Kidney (tissue), 14 donors: ENCODE measurements around the gene MYO1H. TPM values are rescaled to one million over a fixed set of nuclear protein-coding genes. Genes with fewer than 3 reads are reported as not detected.

Experiments
- DNase-seq, 5 donors: peaks; one replicate each; pipeline ENCODE4 v3.0.0-alpha.2; 2013 to 2020
- FAIRE-seq: peaks from 2 replicates; lab custom pipeline; 2012; peaks lifted over from hg19 to GRCh38; lab: Jason Lieb, UNC
- H3K27ac ChIP-seq, 2 donors: one replicate each; pipeline ENCODE4 v1.7.0; 2013; ENCODE audit warnings: low read depth in 2 of 2, low read length in 2 of 2, inconsistent platforms in 1 of 2
- H3K27me3 ChIP-seq: one replicate; pipeline ENCODE4 v1.7.1; 2013; ENCODE audit warnings: low read length, inconsistent platforms; ENCODE audit not compliant: control insufficient read depth, insufficient read depth
- H3K36me3 ChIP-seq, 3 donors: one replicate each; pipeline versions ENCODE4 v1.7.0 to v1.7.1; 2013; ENCODE audit warnings: low read length in 3 of 3, control low read depth in 1 of 3, inconsistent platforms in 1 of 3; ENCODE audit not compliant: insufficient read depth in 3 of 3, control insufficient read depth in 2 of 3
- H3K4me1 ChIP-seq, 3 donors: one replicate each; pipeline versions ENCODE4 v1.7.0 to v1.7.1; 2013; ENCODE audit warnings: low read length in 3 of 3, inconsistent platforms in 1 of 3, low read depth in 1 of 3; ENCODE audit not compliant: control insufficient read depth in 2 of 3, insufficient read depth in 2 of 3
- H3K4me3 ChIP-seq, 3 donors: one replicate each; pipeline versions ENCODE4 v1.7.0 to v1.8.1; 2013; ENCODE audit warnings: low read length in 3 of 3, control low read depth in 1 of 3, inconsistent platforms in 1 of 3
- H3K9ac ChIP-seq, 3 donors: one replicate each; pipeline versions ENCODE4 v1.7.0 to v1.7.1; 2013; ENCODE audit warnings: low read length in 3 of 3, control low read depth in 1 of 3, inconsistent platforms in 1 of 3
- H3K9me3 ChIP-seq, 3 donors: one replicate each; pipeline versions ENCODE4 v1.7.0 to v1.7.1; 2013; ENCODE audit warnings: low read length in 3 of 3, control low read depth in 1 of 3, inconsistent platforms in 1 of 3; ENCODE audit not compliant: control insufficient read depth in 2 of 3, insufficient read depth in 1 of 3
- CTCF ChIP-seq: IDR thresholded peaks from 3 replicates; pipeline ENCODE4 v1.5.1; 2012; ENCODE audit warnings: mild to moderate bottlenecking, moderate library complexity, borderline replicate concordance; ENCODE audit not compliant: insufficient read depth; ENCODE audit errors: extremely low read depth
- intact Hi-C: fragments of 100-400 bp; cut with DNase I; formaldehyde crosslinking; loops from one replicate; pipeline ENCODE4 v1.11.1; 2022
- polyA plus RNA-seq: library from polyadenylated mRNA; stranded (reverse); fragments of 350-450 nt; fragmentation: Illumina TruSeq; extraction: RNeasy Lipid Tissue Mini Kit (QIAGEN cat#74804); gene quantifications from one replicate; pipeline ENCODE4 v1.2.3, GENCODE V29; 2014; ENCODE audit warnings: low read depth, low replicate concordance; ENCODE audit not compliant: insufficient read depth
- total RNA-seq: library from RNA; stranded (reverse); fragmentation: NEBNext Ultra II Directional; extraction: Animal tissue kit (Norgen Biotek cat#: 25700); gene quantifications from one replicate; pipeline ENCODE4 v1.2.1, GENCODE V29; 2021
- donor health status: control.
- donor health status: control.
- donor health status: control.
- donor health status: control.
- donor health status: control.
- donor health status: DM: yes; HTN: yes; CAD: no.
- donor health status: Normal renal cell carcinoma (clear cell type).

MYO1H gene
- total and polyA plus RNA-seq, 2 donors from 2014 or later: 0.56 TPM; not detected in 1

GRCh38 chr12:109330282-109331230 lies 17.1 kb upstream of the MYO1H start:
- no peak for FAIRE-seq
- DNase-seq: peak in 1 of 5 donors; percentile 13
- no peak for TF ChIP-seq CTCF

GRCh38 chr12:109331301-109331952 lies 16.3 kb upstream of the MYO1H start:
- no peaks in the 10 kb centered on the region for H3K9me3 ChIP-seq
- H3K36me3 ChIP-seq: no peaks in the 10 kb centered on the region
- no peak for TF ChIP-seq CTCF
- H3K4me1 ChIP-seq: peaks cover 0 to 4% (median 0%) of the 10 kb centered on the region in 3 donors
- H3K27me3 ChIP-seq: no peaks in the 10 kb centered on the region
- no peak overlapping the region for H3K27ac ChIP-seq
- DNase-seq (peak in 4 of 5 donors; percentile 25 to 74 (median 55)), FAIRE-seq (no peak)
- intact Hi-C loops: no loop called here
- H3K9ac ChIP-seq: no peak overlapping the region
- no peak overlapping the region for H3K4me3 ChIP-seq

More at GRCh38 chr12:109330282-109331230, 17.1 kb upstream of the MYO1H start:
- Histone ChIP-seq H3K4me3 (no peak overlapping the region), H3K4me1 (peaks cover 0 to 4% (median 0%) of the 10 kb centered on the region in 3 donors), H3K9ac (no peak overlapping the region), H3K36me3 (no peaks in the 10 kb centered on the region), H3K27me3 (no peaks in the 10 kb centered on the region), H3K9me3 (no peaks in the 10 kb centered on the region), H3K27ac (no peak overlapping the region)
- intact Hi-C loops: no loop called here

GRCh38 chr12:109334887-109335286 lies 12.8 kb upstream of the MYO1H start:
- H3K36me3 ChIP-seq: no peaks in the 10 kb centered on the region
- no peak overlapping the region for H3K9ac ChIP-seq
- FAIRE-seq: no peak
- no peak overlapping the region for H3K4me3 ChIP-seq
- H3K27ac ChIP-seq: no peak overlapping the region
- intact Hi-C loops: no loop called here
- H3K4me1 ChIP-seq: peaks cover 0 to 2% (median 0%) of the 10 kb centered on the region in 3 donors
- H3K9me3 ChIP-seq: no peaks in the 10 kb centered on the region
- no peak for TF ChIP-seq CTCF
- DNase-seq: no peak
- no peaks in the 10 kb centered on the region for H3K27me3 ChIP-seq
